Embryonic facial prominence (tissue), 1 donor: ENCODE data around the gene VENTX.

Experiments
- DNase-seq: peaks from one replicate; pipeline ENCODE4 v3.0.0-alpha.2; 2016; ENCODE audit errors: extremely low spot score

VENTX gene

DNA sequence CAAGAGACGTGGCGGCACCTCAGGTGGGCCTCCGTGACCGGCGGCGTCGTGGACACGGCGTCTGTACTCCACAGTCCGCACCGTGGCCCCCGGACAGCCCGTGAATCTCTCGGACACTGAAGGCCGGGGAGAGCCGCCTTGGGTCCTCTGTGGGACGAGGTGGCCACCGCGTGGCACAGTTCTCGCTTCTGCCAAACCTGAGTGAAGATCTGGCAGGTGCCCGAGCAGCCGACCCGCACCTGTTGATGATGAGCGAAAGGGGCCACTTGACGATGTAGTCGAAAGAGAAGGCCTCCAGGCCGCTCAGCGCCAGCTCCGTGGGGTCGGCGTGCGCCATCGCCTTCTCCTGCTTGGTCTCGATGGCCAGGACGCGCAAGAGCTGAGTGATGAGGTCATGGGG, 47.6 kb downstream of the VENTX start:
- no peak for DNase-seq

DNA sequence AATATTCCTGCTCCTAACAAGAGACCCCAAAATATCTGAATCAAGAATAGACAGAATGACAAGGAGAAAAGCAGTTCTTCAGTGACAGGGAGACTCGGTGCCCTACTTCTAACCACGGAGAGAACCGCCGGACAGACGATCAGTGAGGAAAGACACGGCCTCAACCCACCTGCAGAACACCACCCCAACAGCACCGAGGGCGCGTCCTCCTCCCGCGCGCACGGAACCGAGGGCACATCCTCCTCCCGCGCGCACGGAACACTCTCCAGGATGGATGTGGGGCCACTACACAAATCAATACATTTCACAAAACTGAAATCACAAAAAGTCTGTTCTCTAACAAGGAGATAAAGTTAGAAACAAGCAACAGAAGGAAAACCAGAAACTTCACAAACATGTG, 48.7 kb downstream of the VENTX start:
- no peak for DNase-seq

- no peak for DNase-seq
These were observed 50.3 kb downstream of the VENTX start for GRCh38 chr10:133287832-133288500.

DNA sequence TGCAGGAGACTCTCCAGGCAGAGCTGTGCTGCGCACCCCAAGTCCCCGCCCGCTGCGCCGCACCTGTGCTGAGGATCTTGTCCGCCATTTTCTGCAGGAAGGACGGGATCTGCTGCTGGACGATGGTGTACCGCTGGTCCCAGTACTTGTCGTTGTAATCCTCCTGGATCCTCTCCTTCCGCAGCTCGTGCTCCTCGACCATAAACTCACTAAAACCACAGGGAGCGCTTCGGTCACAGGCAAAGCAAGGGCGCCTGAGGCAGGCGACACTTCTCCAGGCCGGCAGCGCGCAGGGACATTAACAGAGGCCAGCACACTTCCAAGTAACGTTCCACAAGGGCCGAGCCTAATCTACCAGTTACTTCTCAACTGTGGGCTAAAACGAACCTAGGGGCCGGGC, 52.1 kb downstream of the VENTX start:
- DNase-seq = no peak
